Activated CD4-positive, CD25-positive, alpha-beta regulatory T cell (primary cell): Measurements from ENCODE around the gene CLCN5.
"Not testable (repeated sequence)": the region's sequence is repeated elsewhere in the genome, so short reads cannot be mapped to it uniquely, and the experiment has no call there.

Experiments used
- DNase-seq, 4 experiments: peaks; one replicate each; lab custom pipeline; 2025; lab: John Stamatoyannopoulos, UW

Gene CLCN5

GRCh38 chrX:49995795-49996455, 73.5 kb downstream of the CLCN5 start:
- no peak for DNase-seq

GRCh38 chrX:49996474-49996873, 74.1 kb downstream of the CLCN5 start:
- no peak for DNase-seq

DNA sequence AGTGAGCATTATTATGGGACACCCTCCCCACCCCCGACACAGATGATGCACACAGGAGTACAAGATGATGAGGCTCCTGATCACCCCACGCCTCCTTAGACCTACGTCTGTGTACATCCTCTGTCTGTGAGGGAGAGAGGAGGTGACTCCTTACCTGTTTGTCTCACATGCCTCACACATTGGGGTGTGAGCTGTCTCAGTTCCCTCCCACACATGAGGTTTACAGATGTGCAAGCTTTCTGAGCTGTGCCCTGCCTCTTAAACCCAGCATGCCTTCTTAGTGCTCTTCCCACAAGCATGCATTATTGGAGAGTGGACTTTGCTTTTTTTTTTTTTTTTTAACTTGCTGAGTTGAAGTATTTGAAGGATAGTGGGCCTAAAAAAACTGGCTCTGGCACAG, 76.7 kb downstream of the CLCN5 start:
- no peak for DNase-seq

DNA sequence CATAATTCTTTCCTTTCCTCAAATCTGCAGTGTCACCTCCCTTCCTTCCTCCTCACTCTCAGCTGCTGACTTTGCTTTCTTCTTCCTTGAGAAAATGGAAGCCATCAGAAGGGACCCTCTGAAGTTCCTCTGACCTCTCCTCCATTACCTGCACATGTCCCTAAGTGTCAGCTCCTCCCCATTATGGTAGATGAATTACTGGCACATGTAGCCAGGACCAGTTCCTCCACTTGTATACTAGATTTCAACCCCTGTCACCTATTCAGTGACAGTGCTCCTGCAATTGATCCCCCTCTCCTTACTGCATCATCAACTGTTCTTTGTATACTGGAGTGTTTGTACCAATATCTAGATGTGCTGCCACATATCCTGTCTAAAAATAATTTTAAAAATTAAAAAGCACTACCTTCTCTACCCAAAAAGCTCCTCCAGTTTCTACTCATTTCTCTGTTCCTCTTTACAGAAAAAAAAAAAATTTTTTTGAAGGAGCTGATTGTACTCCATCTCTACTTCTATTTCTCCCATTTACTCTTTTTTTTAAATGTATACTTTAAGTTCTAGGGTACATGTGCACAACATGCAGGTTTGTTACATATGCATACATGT, 78.6 kb downstream of the CLCN5 start:
- DNase-seq: no peak

DNA sequence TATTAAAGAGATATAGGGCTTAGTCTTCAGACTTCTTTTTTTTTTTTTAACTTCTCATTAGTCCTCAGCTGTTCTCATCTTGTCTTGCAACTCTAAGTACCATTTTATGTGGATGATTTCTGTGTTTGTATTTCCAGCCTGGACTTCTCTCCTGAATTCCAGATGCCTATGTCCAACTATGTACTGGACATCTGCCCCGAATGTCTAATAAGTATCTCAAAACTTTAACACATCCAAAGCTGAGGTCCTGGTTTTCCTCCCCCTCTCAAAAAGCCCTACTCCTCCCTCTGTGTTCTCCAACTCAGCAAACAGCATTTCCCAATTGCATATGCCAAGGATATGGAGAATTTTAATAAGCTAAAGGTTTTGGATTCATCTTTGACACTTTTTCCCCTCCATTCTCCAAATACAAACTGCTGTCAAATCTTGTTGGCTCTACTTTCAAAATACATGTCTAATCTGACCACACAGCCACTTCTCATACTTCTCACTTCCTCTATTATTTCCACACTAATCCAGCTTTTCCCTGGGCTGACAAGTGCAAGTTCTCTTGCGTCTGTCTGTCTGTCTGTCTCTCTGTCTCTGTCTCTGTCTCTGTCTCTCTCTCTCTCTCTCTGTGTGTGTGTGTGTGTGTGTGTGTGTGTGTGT, 79.8 kb downstream of the CLCN5 start:
- DNase-seq: no peak

- no peak for DNase-seq
These were observed 81.1 kb downstream of the CLCN5 start for GRCh38 chrX:50003467-50003866.

DNA sequence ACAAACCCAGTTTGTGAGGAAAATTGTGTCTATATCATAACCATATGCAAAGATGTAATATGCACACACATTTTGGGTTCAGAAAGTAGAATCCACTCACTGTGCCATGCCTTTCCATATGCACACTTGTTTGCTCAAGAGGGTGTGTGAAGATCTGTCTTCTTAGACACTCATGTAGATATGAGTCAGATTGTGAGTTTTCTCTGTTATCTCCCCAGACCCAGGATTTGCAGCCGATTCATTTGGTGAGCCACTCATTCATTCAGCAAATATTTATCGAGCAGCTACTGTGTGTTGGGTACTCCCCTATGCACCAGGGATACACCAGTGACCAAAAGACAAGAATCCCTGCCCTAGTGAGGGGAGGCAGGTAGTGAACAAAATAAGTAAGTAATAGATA, 81.5 kb downstream of the CLCN5 start:
- no peak for DNase-seq

- DNase-seq: not testable (repeated sequence)
These were observed 103.2 kb downstream of the CLCN5 start for GRCh38 chrX:50025591-50025990.

DNA sequence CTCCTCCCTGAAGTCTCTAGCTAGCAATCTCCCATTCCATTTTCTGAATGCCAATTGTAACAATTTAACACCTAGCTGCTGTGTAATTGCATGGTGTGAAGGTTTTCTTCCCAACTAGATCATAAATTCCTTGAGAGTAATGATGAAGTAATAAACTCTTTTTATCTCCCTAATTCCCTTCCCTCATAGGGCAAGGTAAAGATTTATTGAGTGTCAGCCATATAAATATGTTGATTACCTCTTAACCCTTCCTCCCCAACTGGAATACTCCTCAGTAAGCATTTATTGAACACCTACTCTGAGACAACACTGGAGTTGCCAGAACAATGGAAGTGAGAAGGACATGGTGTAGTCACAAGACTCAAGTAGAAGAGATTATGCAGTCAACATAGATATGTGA, 112.7 kb downstream of the CLCN5 start:
- DNase-seq: no peak

- DNase-seq: no peak
These were observed 114.0 kb downstream of the CLCN5 start for GRCh38 chrX:50036426-50036825.

DNA sequence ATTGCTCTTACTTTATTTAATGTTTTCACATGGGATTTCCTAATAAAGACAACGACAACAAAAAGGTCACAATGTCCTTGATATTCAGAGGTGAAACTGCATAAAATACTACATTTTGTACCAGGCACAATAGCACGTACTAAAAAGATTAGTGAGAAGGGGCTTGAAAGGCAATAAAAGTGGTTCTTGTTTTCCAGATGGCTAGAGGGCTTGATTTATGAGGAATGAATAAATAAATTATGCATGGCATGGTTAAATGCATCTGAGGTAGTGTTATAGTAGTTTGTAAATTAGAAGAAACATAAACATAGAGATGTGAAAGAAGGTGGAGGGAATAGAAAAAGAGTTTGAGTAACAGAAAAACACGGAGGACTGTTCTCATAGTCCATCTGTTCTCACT, 123.4 kb downstream of the CLCN5 start:
- DNase-seq: no peak

DNA sequence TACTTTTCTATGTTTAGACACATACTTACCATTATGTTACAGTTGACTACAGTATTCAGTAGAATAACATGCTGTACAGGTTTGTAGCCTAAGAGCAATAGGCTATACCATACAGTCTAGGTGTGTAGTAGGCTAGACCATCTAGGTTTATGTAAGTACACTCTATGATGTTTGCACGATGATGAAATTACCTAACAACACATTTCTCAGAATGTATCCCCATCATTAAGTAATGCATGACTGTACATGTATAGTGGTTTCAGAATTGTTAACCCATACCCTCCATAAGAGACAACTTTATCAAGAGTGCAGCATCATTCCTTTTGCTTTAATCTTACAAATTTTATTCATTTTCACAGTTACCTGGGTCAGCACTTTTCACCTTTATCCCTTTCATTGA, 126.8 kb downstream of the CLCN5 start:
- DNase-seq: no peak

DNA sequence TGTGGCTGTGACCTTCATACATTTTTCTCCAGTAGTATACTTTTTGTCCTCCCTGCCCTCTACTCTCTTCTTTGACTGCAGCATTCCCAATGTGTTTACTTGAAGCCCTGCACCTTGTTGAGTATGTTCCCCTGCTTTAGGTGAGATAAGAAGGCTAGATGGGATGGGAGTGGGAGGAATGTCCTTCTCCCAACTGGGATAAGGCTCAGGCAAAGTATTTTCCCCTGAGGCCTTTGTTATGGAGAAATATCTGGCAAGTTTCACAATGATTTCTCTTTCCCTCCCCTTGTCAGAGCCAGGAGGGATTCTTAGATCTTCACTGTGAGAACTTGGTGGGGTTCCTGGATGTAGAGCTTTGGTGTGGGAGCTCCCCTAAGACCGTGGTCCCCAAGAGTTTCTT, 131.8 kb downstream of the CLCN5 start:
- DNase-seq: no peak

DNA sequence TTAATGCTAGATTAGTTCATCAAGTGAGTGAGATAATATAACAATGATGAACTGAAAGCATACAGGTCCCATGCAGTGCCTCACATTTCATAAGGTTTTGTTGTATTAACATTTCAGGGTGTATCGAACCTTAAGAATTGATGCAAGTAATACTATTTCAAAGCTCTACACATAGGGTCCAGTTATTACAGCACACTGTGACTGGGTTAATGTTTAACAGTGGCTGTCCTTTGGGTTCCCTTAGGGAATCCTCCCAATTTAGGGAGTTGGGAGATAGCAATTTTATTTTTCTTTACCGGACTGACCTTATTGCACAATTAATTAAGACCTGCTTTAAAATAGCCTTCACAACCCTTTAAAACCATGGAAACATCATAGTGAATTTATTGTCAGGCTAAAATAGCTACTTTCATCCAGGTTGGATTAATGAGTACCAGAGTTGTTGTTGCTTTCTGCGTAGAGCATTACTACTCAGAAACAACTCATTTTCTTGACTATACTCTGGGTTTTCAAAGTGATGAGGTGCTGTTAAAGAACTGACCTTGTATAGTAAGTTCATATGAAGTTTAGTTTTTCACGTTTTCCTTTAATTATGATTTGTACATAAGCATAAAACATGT, 144.0 kb downstream of the CLCN5 start:
- DNase-seq: no peak

DNA sequence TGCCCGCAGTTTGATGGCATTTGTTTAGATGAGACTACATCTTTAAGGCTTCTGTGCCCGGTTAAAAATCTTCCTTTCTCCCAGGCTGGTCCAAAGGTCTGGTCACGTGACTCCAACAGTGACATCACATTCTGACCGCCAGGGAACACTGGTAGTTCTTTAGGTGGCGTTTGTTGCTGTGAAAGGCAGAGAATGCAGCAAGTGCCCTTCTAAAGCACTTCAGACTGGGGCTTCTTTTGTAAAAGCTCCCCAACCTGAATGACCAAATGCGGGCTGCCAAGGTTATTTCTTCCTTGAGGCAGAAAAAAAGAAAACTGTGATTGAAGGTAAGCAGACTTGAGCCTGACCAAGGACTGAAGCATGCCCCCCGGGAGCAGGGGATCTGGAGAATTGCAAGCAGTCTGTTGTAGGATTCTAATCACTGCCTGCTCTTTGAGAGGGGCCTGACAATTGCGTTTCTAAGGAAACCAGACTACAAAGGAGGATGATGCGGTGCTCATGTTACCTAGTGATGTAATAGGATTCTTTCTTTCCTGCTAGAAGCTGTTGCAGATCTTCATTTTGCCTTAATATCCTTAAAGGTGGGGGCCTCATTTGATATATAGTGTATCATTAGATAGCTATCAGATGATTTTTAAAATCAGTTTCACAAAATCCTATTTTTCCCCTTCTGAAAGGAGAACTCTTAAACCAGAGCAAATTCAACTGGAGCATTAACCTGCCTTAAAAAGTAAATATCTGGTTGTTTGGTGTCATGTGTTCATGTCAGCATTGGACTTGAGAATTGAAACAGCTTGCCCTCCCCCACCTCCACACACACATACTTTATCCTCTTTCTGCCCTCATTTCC, 145.3 kb downstream of the CLCN5 start:
- DNase-seq: no peak

GRCh38 chrX:50068285-50068563, 145.8 kb downstream of the CLCN5 start:
- DNase-seq: no peak

GRCh38 chrX:50068893-50069292, 146.5 kb downstream of the CLCN5 start:
- no peak for DNase-seq

DNA sequence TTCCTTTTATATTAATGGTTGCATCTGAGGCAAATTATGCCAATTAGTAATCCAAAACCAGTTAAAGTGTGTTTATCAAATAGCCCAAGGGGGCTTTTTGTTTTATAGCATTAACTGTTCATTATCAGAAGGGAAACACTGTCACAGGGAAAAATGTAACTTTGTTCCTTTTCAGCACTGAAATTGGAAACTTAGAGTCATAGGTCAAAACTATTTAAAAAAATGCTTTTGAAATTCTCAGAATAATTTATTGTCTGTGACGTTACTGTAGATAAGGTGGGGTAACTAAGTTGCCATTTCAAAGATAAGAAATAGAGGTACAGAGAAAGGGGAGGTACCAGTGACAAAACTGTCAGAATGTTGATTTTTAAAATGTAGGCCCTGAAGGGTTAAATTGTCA, 149.1 kb downstream of the CLCN5 start:
- DNase-seq: no peak

GRCh38 chrX:50072110-50072509, 149.7 kb downstream of the CLCN5 start:
- DNase-seq: no peak

- DNase-seq: no peak
These were observed 151.2 kb downstream of the CLCN5 start for GRCh38 chrX:50073601-50074000.

GRCh38 chrX:50075630-50076339, 153.4 kb downstream of the CLCN5 start:
- no peak for DNase-seq
